ENCODE data around the gene ASTN1. TPM values are rescaled to one million over a fixed set of nuclear protein-coding genes. Genes with fewer than 3 reads are reported as not detected.

ASTN1 gene
- total and polyA plus RNA-seq, 2 of the 4 experiments (the other 2 are of a cell fraction), result under 0.01 to 0.07 TPM

DNA sequence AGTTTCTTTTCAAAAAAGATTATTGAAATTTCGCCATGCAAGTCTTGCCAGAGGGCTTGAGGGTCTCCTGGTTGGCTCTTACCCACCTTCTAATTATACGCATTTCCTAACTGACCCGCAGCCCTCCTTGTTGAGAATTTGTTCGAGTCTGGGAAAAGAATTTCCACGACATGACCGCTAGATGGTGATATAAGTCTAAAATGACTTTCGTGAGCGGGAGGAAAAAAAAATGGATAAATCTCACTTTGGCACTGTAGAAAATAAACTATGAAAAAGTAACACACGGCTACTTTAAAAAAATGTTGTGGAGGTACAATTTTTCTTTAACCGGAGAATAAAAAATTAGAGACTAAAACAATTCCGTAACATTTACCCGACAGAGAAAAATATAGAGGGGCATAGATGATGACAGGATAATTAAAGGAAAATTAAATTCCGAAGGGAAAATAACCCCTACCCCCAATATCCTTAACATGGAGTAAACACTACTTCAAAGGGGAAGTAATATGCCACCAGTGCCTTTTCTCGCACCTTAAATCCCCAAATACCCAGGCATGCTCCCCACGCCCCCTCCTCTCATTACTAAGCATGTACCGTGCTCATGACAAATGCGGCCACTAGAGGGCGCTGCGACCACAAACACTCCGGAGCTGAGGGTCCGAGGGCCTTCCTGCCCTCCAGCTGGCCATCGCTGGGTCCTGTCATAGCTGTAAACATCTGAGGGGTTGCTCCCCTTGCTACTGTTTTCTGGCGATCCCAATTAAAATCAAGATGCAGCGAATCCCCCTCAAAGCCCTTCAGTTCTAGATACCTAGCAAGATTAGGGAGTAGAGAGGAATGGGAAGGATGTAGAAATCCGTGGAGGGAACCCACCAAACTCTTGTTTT lies 266.9 kb downstream of the ASTN1 start:
- no peak overlapping the region for H2AK5ac ChIP-seq (ENCODE audit: low read depth, low read length)
- no peak overlapping the region for H2BK5ac ChIP-seq (ENCODE audit: low read depth, low read length, poor library complexity, severe bottlenecking)
- no peak overlapping the region for H3K23ac ChIP-seq (ENCODE audit: low read depth, low read length)
- WGBS, 2 experiments (ENCODE audit: extremely low coverage in 2 of 2, insufficient read length in 1 of 2), result 0% methylated on average over 4 of the region's 25 CpGs; no CpG with 5 or more reads in 1 of the 2 experiments
- H2AFZ ChIP-seq (replicated peaks; ENCODE audit: low read length, poor library complexity), result peak overlapping the region; percentile 58
- no peak overlapping the region for H3K56ac ChIP-seq (ENCODE audit: extremely low read depth, insufficient read depth, low read length)
- dilution Hi-C loops (cut with HindIII; ENCODE audit: low sequenced_read_pairs, unreplicated experiment) (no loop called here), in situ Hi-C loops (cut with MboI; ENCODE audit: low sequenced_read_pairs) (loop anchor here (5.0 kb wide), 1 partner anchor 1045 kb away; no protein-coding TSS in a partner anchor), intact Hi-C loops (cut with micrococcal nuclease) (loop anchor here (1.0 to 10.0 kb wide), 6 partner anchors 284 to 1377 kb away; no protein-coding TSS in a partner anchor)
- ATAC-seq (ENCODE audit: low read depth) (peak; percentile 91), DNase-seq (peak; percentile 61)
- peak overlapping the region; percentile 85 for H3K4me2 ChIP-seq (ENCODE audit: low read depth, low read length)
- H3K4me1 ChIP-seq (ENCODE audit: control insufficient read depth, insufficient read depth, low read length), result no peaks in the 10 kb centered on the region
- no peak overlapping the region for H2BK20ac ChIP-seq (ENCODE audit: low read depth, low read length)
- H4K5ac ChIP-seq (ENCODE audit: low read depth, low read length), result no peak overlapping the region
- H3K9me1 ChIP-seq (ENCODE audit: insufficient read depth, low read length), result no peaks in the 10 kb centered on the region
- no TSS peak for BruUV-seq (replicated peaks)
- CTCF ChIA-PET, result interaction anchor here (0.6 to 1.9 kb wide), 13 partner anchors 10 to 1049 kb away, joined by 3 to 21 read pairs (median 4); no protein-coding TSS in a partner anchor
- no peak overlapping the region for H2AK9ac ChIP-seq (replicated peaks; ENCODE audit: low read depth, low read length, poor library complexity)
- no peak overlapping the region for H2BK120ac ChIP-seq (ENCODE audit: low read depth, low read length)
- no peaks in the 10 kb centered on the region for H3K9me3 ChIP-seq (ENCODE audit: control insufficient read depth, insufficient read depth, low read length)
- TF ChIP-seq RAD21 (IDR thresholded peaks at IDR 0.05; ENCODE audit: low read length) (peak; percentile 77), FOS (IDR thresholded peaks at IDR 0.05; ENCODE audit: low read depth, low read length) (no peak), SMC3 (IDR thresholded peaks at IDR 0.05; ENCODE audit: low read depth, low read length) (peak; percentile 66), MXI1 (IDR thresholded peaks at IDR 0.05; ENCODE audit: borderline replicate concordance, low read depth, low read length) (no peak), CTCF (conservative IDR thresholded peaks at IDR 0.05; ENCODE audit: low read depth, low read length) (peak; percentile 77)
- H3K4me3 ChIP-seq (ENCODE audit: insufficient read depth, low read depth, low read length), result no peak overlapping the region
- no peak overlapping the region for H4K8ac ChIP-seq (ENCODE audit: low read depth in 2 of 2, low read length in 2 of 2)
- no peak overlapping the region for H3K27ac ChIP-seq (ENCODE audit: insufficient read depth, low read length)
- no peaks in the 10 kb centered on the region for H3K36me3 ChIP-seq (ENCODE audit: control insufficient read depth, insufficient read depth, low read length)
- no peak overlapping the region for H3K18ac ChIP-seq (ENCODE audit: low read depth, low read length)
- H4K20me1 ChIP-seq (ENCODE audit: insufficient read depth, low read length), result no peaks in the 10 kb centered on the region
- no peak overlapping the region for H4K91ac ChIP-seq (ENCODE audit: insufficient read depth, low read depth, low read length)
- no peak overlapping the region for H3K9ac ChIP-seq (ENCODE audit: low read depth, low read length)
- H3K14ac ChIP-seq (replicated peaks; ENCODE audit: low read depth, low read length), result no peak overlapping the region
- H3K4ac ChIP-seq (ENCODE audit: low read depth, low read length), result no peak overlapping the region
- no peaks in the 10 kb centered on the region for H3K27me3 ChIP-seq (ENCODE audit: control insufficient read depth, insufficient read depth, low read length)
- no peaks in the 10 kb centered on the region for H3K79me1 ChIP-seq (ENCODE audit: low read depth in 1 of 2, low read length in 2 of 2)
- no peak overlapping the region for H2BK15ac ChIP-seq (ENCODE audit: low read depth, low read length)
- POLR2A ChIA-PET (ENCODE audit: unreplicated experiment), result no interaction called here

Measured in IMR-90 (cell line).